SHP77 (cell line): ENCODE data around the gene DCST2.

Source experiments
- DNase-seq, 2 experiments: peaks; one replicate each; lab custom pipeline; 2025; lab: John Stamatoyannopoulos, UW

Gene DCST2

DNA sequence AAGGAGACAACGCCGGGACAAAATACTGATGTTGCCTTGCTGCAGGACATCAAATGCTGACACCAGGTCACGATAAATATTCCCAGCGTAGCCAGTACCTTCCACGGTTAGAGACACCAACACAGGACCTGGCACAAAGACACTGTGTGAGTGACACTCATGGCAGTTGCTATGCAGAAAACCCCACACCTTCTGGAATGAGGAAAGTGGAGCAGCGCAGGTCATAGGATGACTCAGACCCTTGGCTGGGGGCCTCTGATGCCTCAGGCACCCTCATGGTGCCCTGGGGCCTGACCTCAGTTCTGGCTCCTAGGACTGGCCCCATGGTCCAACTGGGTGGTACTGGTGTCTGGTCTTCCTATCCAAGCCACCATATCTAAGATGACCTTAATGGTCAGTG is 7.0 kb downstream of the DCST2 start:
- no peak for DNase-seq

DNA sequence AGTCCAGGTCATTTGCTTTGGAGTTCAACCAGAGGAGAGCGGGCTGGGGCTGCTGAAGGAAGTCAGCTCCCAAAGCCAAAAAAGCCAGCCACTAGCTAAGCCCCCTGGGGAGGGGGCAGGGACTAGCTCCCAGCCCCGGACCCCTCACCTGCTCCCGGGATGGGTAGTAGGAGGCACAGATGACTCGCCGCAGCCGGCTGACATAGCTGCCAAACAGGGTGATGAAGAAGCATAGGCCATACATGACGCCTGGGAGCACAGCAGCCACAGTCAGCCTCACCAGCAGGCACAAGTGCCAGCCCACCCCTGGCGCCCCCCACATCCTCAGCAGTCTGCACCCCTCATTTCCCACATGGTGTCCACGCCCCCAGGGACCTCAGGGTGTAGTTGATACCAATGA is 7.4 kb downstream of the DCST2 start:
- no peak for DNase-seq

DNA sequence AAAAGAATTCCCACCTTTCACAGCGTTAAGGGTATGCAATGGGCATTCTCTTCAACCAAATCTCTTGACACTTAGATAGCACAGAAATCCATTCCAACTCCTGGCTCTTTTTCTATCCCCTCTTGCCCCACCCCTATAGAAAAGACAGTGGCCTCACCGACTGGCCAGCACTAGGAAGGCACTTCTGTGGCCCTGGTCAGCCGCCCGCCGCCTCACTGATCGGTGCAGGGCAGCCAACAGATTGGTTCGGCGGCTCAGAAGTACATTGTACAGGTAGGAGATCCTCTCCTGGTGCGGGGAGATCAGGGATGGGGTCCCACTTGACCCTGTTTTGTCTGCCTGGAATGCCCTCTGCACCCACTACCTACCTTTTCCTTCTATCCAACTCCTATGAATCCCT is 9.3 kb downstream of the DCST2 start:
- no peak for DNase-seq

DNA sequence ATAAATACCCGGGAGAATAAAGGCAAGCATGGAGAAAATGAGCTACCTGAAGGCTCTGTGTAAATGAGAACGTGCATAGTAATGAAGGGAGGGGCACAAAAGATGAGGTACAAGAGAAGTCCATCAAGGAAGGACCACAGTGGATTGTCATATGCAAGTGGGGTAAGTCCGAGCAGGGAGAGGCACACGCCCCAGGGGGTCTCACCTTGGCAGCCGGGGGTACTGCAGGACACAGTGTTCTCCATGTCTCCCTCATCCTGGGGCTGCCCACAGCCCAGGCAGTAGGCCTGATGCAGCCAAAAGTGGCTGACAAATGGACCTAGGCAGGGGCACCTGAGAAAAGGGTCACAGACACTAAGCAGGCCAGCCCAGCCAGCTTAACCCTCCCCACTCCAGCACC is 10.0 kb downstream of the DCST2 start:
- DNase-seq = no peak

DNA sequence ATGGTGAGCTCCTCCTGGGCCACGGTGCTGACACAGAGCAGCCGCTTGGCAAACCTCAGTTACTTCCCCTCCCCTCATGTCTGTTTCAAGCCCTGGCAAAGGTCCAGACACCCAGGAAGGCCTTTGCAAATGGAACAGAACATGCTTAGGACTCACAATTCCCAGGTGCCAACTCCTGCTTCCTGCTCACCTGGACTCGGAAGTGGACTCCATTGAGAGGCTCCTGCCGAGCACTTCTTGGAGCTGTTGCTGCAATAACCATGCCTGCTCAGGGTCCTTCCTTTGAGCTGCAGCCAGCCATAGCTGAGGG is 10.7 kb downstream of the DCST2 start:
- DNase-seq = peak in 1 of 2 experiments; percentile 31

DNA sequence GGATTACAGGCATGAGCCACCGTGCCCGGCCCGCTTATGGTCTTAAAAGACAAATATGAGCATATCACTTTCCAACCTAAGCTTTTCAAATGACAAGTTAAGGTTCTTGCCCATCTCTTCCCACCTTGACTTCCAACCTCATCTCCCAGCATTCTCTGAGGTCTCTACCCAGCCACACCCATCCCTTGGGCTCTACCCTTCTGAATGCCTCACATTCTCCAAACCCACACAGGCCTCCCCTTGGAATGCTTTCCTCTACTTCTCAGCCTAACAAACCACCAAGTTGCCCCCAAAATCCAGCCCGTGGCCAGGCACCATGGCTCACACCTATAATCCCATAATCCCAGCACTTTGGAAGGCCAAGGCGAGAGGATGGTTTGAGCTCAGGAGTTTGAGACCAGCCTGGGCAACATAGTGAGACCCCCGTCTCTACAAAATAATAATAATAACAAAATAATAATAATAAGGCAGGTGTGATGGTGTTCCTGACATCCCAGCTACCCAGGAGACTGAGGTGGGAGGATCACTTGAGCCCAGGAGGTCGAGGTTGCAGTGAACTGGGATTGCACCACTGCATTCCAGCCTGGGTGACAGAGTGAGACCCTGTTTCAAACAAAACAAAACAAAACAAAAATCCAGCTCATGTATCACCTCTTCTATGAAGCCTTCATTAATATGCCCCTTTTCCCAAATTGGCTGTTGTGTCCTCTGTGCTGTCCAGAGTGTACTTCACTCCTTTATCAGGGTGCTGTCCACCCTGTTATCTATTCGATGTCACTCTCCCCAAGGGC is 11.2 kb downstream of the DCST2 start:
- DNase-seq = no peak

DNA sequence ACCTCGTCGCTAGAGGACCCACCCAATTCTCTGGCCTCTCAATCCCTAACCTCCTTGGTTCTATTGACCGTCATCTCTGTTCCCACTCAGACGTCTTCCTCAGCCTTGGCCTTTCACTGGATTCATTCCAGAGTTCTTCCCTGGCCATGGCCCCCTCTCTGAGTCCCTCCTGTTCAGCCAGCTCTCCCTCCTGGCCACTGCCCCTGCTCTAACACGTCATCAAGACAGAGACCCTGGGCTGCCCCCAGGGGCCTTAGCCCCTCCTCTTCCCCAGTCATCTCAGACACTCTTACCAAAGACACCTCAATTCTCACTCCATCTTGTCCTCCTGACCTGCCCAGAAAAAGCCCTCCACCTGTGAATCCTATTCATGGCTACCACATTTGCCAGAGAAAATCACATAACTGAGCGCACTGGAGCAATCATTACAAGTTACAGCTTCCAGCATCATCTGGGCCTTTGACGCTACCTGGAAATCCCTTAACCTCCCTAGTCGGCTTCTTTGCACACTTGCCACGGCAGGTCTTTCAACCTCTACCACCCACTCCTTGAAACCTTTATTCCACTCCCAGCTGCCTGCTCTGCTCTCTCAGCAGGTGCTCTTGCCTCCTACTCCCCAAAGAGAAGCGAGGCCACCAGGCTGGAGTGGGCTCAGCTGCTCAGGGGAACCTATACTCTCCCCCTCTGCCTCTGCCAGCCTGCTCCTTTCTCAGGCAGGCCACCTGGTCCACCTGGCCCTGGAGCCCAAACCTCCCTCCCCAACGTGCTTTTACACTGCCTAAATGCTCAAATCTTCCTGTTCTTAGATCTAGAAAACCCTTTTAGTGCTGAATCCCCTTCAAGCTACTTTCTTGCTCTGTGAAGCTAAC is 14.0 kb downstream of the DCST2 start:
- DNase-seq = peak in 1 of 2 experiments; percentile 24

DNA sequence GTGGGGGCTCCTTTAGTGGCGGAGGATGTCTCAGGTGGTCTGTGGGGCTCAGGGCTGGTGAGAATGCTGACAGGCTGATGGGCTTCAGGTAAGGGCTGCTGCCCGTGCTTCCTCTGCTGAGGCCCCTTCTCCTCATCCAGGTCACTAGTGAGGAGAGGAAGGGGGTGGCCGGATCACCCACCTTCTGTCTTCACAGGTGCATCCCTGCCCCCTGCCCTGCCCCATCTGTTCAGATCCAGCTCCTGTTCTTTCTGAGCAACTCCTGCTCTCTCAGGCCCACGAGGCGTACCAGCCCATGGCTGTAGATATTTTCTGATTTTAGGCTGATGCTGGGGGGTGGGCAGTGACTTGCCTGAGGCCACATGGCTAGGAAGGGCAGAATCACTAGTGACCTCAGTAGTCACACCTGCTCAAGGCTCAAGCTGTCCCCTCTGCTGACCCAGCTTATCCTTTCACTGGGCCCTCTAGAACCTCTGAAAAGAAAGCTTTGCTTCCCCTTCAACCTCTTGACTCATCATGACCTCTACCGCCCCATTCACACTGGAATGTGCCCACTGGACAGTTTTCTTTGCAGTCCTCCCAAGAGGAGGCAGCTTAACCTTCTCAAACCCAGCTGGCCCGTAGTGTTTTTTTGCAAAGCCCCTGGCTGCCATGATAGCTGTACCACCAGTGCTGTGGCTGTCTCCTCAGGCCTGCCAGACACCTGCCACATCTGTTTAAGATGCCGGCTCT is 14.8 kb downstream of the DCST2 start:
- no peak for DNase-seq

DNA sequence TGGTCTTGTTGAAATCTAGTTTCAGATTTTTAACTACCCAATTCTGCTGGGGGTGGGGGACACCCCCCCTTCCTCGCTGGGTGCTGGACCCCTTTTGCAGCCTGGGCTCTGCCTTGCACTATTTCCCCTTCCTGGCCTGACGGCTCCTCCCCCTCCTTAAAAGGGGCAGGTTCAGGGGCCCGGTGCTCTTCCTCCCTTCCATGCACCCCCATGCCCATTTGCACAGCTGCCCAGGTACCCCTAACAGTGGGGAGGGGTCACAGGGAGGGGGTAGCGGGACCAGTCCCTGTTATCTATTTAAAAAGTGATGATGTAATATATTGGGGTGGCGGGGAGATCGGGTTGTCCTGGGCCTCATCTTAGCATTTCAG is 15.7 kb downstream of the DCST2 start:
- no peak for DNase-seq

DNA sequence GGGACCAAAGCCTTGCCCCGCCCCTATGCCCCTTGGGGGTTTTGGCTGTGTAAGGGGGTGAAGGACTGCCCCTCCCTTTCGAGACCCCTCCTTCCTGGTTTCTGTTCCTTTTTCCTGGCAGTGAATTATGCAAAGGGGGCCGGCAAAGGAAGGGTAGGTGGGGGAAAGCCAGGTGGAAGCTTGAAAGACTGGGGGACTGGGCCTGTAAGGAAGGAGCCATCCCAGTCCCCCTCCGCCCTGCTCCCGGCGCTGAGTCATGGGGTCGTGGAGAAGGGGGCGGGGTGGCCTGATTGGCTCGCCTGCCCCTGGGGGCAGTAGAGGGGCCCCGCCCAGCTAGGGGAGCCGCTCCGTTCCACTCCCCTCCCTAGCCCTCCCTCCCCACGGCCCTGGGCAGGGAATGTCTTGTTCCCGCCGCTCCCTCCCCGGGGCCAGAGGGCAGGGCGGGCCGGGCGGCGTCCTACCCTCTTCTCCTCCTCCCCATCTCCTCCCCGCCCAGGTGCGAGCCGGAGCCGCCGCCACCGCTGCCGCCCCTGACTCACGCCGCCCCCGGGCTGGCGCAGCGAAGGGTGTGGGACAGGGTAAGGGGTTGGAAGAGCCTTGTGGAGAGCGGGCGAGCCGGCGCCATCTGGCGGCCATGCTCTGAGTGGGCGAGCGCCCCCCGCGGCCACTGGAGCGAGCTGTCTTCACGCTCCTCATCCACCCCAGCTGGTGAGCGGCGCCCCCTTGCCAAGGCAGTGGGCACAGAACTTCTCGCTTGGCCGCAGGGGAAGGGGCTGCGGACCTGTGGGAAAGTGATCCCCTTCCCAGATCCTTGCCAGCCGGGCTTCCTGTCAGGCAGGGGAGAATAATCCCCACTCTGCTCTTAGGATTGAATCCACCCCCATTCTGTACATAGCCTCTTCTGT is 16.3 kb downstream of the DCST2 start:
- peak; percentile 90 to 92 for DNase-seq

DNA sequence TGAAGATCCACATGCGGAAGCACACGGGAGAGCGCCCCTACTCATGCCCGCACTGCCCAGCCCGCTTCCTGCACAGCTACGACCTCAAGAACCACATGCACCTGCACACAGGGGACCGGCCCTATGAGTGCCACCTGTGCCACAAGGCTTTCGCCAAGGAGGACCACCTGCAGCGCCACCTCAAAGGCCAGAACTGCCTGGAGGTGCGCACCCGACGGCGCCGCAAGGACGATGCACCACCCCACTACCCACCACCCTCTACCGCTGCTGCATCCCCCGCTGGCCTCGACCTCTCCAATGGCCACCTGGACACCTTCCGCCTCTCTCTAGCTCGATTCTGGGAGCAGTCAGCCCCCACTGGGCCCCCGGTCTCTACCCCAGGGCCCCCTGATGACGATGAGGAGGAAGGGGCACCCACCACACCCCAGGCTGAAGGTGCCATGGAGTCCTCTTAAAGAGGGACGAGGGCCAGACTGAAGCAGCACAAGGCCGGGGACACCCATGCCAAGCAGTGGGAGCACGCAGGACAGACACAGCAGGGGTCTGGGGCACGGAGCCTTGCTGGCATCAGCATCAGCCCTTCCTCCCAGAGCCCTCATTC is 17.2 kb downstream of the DCST2 start:
- DNase-seq = no peak

DNA sequence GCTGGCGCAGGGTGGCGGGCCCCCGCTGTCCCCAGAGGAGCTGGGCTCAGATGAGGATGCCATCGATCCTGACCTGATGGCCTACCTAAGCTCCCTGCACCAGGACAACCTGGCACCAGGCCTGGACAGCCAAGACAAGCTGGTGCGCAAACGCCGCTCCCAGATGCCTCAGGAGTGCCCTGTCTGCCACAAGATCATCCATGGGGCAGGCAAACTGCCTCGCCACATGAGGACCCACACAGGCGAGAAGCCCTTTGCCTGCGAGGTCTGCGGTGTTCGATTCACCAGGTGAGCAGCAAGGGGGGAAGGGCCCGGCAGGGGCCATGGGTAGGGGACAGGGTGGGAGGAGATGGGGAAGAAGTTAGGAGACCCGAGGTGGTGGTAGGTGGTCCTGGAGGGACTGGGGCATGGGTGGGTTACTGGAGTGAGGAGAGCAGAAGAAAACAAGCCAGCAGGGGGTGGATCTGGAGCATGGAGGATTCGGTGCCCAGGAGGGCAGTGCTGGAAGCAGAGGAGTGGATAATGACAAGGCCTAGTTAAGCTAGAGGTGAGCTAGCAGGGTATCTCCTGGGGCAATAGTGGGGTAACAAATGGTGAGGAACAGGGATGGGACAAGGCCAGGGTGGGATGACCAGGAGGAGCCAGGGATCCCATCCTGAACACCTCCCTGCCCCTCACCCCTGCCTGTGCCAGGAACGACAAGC is 17.9 kb downstream of the DCST2 start:
- no peak for DNase-seq

DNA sequence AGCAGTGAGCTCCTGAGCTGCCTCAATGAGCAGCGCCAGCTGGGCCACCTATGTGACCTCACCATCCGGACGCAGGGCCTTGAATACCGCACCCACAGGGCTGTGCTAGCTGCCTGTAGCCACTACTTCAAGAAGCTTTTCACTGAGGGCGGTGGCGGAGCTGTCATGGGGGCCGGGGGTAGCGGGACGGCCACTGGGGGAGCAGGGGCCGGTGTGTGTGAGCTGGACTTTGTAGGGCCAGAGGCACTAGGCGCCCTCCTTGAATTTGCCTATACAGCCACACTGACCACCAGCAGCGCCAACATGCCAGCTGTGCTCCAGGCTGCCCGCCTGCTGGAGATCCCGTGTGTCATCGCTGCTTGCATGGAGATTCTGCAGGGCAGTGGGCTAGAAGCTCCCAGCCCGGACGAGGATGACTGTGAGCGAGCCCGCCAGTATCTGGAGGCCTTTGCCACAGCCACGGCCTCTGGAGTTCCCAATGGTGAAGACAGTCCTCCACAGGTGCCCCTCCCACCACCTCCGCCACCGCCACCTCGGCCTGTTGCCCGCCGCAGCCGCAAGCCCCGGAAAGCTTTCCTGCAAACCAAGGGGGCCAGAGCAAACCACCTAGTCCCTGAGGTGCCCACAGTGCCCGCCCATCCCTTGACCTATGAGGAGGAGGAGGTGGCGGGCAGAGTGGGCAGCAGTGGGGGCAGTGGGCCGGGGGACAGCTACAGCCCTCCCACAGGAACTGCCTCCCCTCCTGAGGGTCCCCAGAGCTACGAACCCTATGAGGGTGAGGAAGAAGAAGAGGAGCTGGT is 18.7 kb downstream of the DCST2 start:
- DNase-seq = no peak

DNA sequence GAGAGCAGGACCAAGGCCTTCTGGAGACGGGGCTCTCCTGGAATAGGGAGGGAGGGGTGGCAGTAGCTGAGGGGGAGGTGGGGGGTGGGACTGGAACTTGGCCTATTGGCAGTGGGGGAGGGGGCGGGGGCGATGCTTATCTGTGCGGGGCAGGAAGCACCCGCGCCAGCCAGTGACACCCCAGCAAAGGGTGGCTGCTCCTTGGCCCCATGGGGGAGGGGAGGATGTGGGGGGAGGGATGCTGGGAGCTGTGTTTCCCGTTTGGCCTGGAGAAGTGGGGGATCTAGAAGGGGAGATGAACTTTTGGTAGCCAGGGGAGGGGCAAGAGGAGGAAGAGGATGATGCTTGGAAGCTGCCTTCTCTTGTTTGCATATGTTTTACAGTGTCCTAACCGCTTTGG is 19.9 kb downstream of the DCST2 start:
- no peak for DNase-seq

DNA sequence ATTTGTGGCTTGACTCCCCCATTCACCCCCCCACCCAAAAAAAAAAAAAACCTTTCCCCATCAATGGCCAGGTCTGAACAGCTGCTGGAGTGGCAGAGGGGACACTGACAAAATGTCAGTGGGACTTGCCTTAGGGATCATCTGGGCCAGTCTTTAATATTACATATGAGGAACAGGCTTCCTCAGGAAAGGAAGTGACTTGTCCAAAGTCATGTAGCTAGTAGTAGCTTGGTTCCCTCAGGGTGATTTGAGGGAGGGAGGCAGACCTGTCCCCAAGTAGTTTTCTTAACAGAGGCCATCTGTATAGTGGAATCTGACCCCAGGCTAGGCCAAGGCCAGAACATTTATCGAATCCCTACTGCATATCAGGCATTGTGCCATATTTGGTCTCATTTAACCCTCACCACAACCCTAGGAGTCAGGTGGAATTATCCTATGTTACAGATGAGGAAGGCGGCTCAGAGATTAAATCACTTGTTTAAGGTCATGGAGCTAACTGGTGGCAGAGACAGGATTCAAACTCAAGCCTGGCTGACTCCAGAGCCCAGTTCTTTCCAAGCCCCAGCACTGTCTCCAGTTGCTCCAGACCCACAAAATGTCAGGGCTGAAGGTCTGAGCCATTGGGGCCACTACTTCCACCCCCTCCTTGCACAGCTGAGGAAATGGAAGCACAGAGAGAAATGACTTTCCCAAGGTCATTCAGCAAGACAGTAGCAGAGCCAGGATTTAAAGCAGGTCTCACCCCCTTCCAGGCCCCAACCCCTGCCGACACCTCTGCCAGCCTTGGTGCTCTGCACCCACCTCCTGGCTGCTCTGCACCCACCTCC is 20.6 kb downstream of the DCST2 start:
- DNase-seq = no peak

DNA sequence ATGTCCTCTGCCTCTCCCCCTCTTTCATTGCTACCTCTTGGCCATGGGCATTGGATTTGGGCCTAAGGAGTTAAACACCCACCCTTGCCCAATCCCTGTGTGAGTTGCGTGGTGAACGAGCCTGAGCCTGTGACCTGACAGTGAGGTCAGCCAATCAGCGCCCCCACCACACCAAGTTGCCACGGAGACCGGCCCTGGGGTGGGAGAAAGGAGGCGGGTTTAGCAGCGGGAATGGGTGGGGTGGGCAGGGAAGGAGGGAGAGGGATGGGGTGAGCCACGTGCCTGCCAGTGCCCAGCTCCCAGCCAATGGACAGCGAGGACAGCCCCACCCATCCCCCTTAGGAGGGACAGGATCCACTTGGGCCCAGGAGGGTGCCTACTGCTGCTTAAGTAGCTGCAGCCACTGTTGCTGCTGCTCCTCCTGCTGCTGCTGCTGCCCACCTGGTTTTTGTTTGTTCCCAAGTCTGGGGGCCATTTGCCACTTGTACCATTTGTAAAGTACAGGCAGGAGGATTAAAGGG is 21.5 kb downstream of the DCST2 start:
- no peak for DNase-seq

DNA sequence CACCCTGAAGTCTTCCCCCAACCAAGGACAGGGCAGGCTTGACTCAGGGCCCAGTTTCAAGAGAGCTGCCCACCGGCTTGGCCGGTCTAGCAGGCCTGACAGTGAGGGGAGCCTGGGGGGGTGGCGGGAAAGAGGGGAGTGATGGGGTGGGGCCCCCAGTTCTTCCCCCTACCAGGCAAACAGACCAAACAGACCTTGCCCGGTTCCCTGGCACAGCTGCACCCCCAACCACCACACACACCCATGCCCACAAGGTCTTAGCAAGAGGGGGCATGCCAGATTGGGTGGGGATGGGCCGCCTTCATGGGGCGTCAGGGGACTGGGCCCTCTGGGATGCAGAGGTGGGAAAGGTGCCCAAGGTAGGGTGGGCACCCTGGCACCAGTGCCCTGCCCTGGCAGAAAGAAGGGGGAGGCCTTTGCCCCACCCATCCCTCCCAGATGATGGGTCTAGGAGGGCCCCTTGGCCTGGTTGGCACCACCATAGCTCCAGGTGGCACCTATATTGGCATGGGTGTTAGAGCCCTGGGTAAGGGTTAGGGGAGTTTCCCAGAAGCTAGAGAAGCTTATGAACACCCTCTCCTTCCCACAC is 22.1 kb downstream of the DCST2 start:
- no peak for DNase-seq

DNA sequence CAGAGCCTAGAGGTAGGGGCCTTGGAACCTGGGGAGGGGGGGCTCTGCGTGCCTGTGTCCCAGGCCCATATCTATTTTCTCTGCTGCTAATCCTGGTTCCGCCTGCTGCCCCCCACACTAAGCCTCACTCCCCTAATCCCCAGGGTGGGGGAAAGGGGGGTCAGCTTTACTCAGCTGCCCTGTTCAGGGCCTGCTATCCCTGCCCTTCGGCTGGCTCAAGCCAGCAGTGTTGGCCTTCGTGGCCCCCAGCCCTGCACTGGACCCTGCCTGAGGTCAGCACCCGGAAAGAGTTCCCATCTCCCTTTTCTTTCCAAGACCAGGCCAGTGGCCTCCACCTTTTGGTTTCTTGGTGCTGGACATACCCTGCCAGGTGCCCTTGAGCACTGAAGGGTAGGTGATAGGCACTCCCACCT is 22.6 kb downstream of the DCST2 start:
- no peak for DNase-seq
